Measurements from ENCODE around the gene DNAJC15.

- TF ChIP-seq EZH2 (IDR thresholded peaks at IDR 0.05; ENCODE audit: low read length, missing control alignments), result no peak
- no peak for TF ChIP-seq CTCF (conservative IDR thresholded peaks at IDR 0.05 in 1 of 2, IDR thresholded peaks at IDR 0.05 in 1 of 2; ENCODE audit: low read depth in 1 of 2, low read length in 2 of 2)
Measured at GRCh38 chr13:43114504-43114903, 91.1 kb downstream of the DNAJC15 start.

All from fibroblast of lung (primary cell).